T-cell (primary cell): ENCODE measurements around the gene FMO5. TPM values are rescaled to one million over a fixed set of nuclear protein-coding genes. Genes with fewer than 3 reads are reported as not detected.
A peak's percentile ranks its signal among the peaks of the same experiment; 100 is the strongest.

Experiments
- ATAC-seq, 4 experiments: fragments of 200-7000 bp in 3 of 4; fragments of 150-1000 bp in 1 of 4; cut with Tn5 transposase; replicated peaks in 1 of 4; 1 replicate in 3 of 4; 2 replicates in 1 of 4; pipeline ENCODE4 v1.10.0; 2021; ENCODE audit warnings: moderate library complexity in 3 of 4, mild to moderate bottlenecking in 2 of 4, moderate number of reproducible peaks in 1 of 4
- CTCF ChIA-PET, 2 donors: fragments of 300-600 bp; sonication (Branson Sonifier 250); formaldehyde crosslinking; loops; one replicate each; lab custom pipeline; 2022; ENCODE audit warnings: antibody characterized with exemption in 2 of 2; lab: Charles Lee
- POLR2A ChIA-PET, 2 donors: fragments of 300-600 bp; sonication (Branson Sonifier 250); formaldehyde crosslinking; loops; one replicate each; lab custom pipeline; 2022; ENCODE audit warnings: antibody characterized with exemption in 2 of 2; lab: Charles Lee
- DNase-seq, 35 experiments: peaks; one replicate each; pipeline versions ENCODE4 v3.0.0 to v3.0.0-alpha.2; 2013 to 2023
- H3K27ac ChIP-seq: one replicate; pipeline ENCODE4 v1.5.1; 2013; ENCODE audit warnings: low read length
- H3K27me3 ChIP-seq, 2 experiments: replicated peaks in 1 of 2; 1 replicate in 1 of 2; 2 replicates in 1 of 2; pipeline versions ENCODE4 v1.6.1 to v1.7.0; 2013; ENCODE audit warnings: low read length in 1 of 2, mixed read lengths in 1 of 2; ENCODE audit not compliant: control insufficient read depth in 2 of 2, insufficient read depth in 2 of 2; ENCODE audit errors: extremely low read depth in 1 of 2
- H3K36me3 ChIP-seq, 2 donors: 1 replicate in 1 of 2; 2 replicates in 1 of 2; pipeline versions ENCODE4 v1.6.1 to v1.7.0; 2013; ENCODE audit warnings: low read length in 1 of 2; ENCODE audit not compliant: control insufficient read depth in 2 of 2, insufficient read depth in 1 of 2; ENCODE audit errors: extremely low read depth in 1 of 2
- H3K4me1 ChIP-seq, 2 experiments: 1 replicate in 1 of 2; 2 replicates in 1 of 2; pipeline versions ENCODE4 v1.6.1 to v1.7.0; 2013; ENCODE audit warnings: low read length in 2 of 2, mixed read lengths in 1 of 2; ENCODE audit not compliant: insufficient read depth in 2 of 2, control insufficient read depth in 1 of 2; ENCODE audit errors: extremely low read depth in 1 of 2
- H3K4me3 ChIP-seq, 2 donors: 1 replicate in 1 of 2; 2 replicates in 1 of 2; pipeline versions ENCODE4 v1.5.1 to v1.7.0; 2013; ENCODE audit warnings: mild to moderate bottlenecking in 2 of 2, low read length in 1 of 2, moderate library complexity in 1 of 2; ENCODE audit not compliant: control insufficient read depth in 1 of 2; ENCODE audit errors: extremely low read depth in 1 of 2
- H3K9me3 ChIP-seq: 2 replicates; pipeline ENCODE4 v1.7.0; 2013
- H3K27ac Mint-ChIP-seq, 2 donors: one replicate each; pipeline ENCODE4 v1.8.0; 2020 to 2021; ENCODE audit warnings: mild to moderate bottlenecking in 2 of 2, mixed read lengths in 2 of 2
- H3K27me3 Mint-ChIP-seq, 2 donors: one replicate each; pipeline ENCODE4 v1.8.0; 2021 to 2022; ENCODE audit warnings: mixed read lengths in 2 of 2
- H3K36me3 Mint-ChIP-seq: one replicate; pipeline ENCODE4 v1.8.0; 2021; ENCODE audit warnings: mixed read lengths
- H3K4me1 Mint-ChIP-seq, 3 donors: one replicate each; pipeline ENCODE4 v1.8.0; 2020 to 2022; ENCODE audit warnings: mixed read lengths in 3 of 3, mild to moderate bottlenecking in 1 of 3
- H3K4me3 Mint-ChIP-seq, 3 donors: one replicate each; pipeline ENCODE4 v1.8.0; 2020 to 2022; ENCODE audit warnings: mild to moderate bottlenecking in 3 of 3, mixed read lengths in 3 of 3, moderate library complexity in 3 of 3
- H3K9me3 Mint-ChIP-seq, 3 donors: one replicate each; pipeline ENCODE4 v1.8.0; 2020 to 2022; ENCODE audit warnings: mixed read lengths in 3 of 3
- WGBS: methylation state at CpG from one replicate; pipeline ENCODE4 v1.1.5; 2013; ENCODE audit warnings: missing lambda C conversion rate; ENCODE audit not compliant: insufficient coverage; 5-methylcytosine and 5-hydroxymethylcytosine counted together
- total RNA-seq, 35 experiments: library from RNA in 6 of 35; stranded (reverse) in 6 of 35; fragments of 120-200 nt in 1 of 35; gene quantifications; one replicate each; pipeline versions ENCODE4 v1.2.1 to v1.2.4 and lab custom pipeline; 2013 to 2026

The FMO5 gene
- total RNA-seq, 5 donors from 2014 or later (not counting 1 experiment from before 2014, with no cell fraction given), result 0.23 to 1.4 (median 0.95) TPM

DNA sequence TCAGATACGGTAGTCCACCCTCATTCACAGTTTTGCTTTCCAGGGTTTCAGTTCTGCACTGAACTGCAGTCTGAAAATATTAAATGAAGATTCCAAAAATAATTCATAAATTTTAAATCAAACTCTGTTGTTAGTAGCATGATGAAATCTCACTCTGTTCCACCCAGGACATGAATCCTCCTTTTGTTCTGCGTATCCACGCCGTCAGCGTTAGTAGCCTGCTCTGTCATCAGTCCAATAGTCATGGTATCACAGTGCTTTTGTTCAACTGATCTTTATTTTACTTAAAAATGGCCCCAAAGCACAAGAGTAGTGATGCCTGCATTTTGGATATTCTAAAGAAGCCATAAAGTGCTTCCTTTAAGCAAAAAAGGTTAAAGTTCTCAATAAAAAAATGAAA lies 41.2 kb upstream of the FMO5 start:
- ATAC-seq, result no peak
- H3K4me3 ChIP-seq, result no peak overlapping the region
- POLR2A ChIA-PET, result no interaction called here
- no peaks in the 10 kb centered on the region for H3K27me3 ChIP-seq
- H3K4me1 Mint-ChIP-seq, result no peaks in the 10 kb centered on the region
- H3K4me1 ChIP-seq, result no peaks in the 10 kb centered on the region
- H3K27ac ChIP-seq, result no peak overlapping the region
- peaks cover 74% of the 10 kb centered on the region for H3K36me3 Mint-ChIP-seq
- DNase-seq, result no peak
- H3K9me3 ChIP-seq, result no peaks in the 10 kb centered on the region
- peaks cover 4 to 62% of the 10 kb centered on the region in 2 donors for H3K36me3 ChIP-seq
- H3K27me3 Mint-ChIP-seq, result no peaks in the 10 kb centered on the region
- no peak overlapping the region for H3K27ac Mint-ChIP-seq
- CTCF ChIA-PET, result no interaction called here
- H3K9me3 Mint-ChIP-seq, result no peaks in the 10 kb centered on the region
- 95% methylated on average over 4 of the region's 5 CpGs for WGBS
- no peak overlapping the region for H3K4me3 Mint-ChIP-seq

GRCh38 chr1:147264158-147264768 lies 39.1 kb upstream of the FMO5 start:
- Mint-ChIP-seq H3K9me3 (no peaks in the 10 kb centered on the region), H3K27me3 (no peaks in the 10 kb centered on the region), H3K36me3 (peaks cover 83% of the 10 kb centered on the region), H3K4me1 (no peaks in the 10 kb centered on the region), H3K4me3 (no peak overlapping the region), H3K27ac (no peak overlapping the region)
- 100% methylated on average over 1 of the region's 3 CpGs for WGBS
- CTCF ChIA-PET, result no interaction called here
- Histone ChIP-seq H3K27me3 (no peaks in the 10 kb centered on the region), H3K4me1 (no peaks in the 10 kb centered on the region), H3K27ac (no peak overlapping the region), H3K9me3 (no peaks in the 10 kb centered on the region), H3K36me3 (peaks cover 4 to 69% of the 10 kb centered on the region in 2 donors), H3K4me3 (no peak overlapping the region)
- ATAC-seq, result no peak
- DNase-seq, result no peak
- POLR2A ChIA-PET, result no interaction called here

DNA sequence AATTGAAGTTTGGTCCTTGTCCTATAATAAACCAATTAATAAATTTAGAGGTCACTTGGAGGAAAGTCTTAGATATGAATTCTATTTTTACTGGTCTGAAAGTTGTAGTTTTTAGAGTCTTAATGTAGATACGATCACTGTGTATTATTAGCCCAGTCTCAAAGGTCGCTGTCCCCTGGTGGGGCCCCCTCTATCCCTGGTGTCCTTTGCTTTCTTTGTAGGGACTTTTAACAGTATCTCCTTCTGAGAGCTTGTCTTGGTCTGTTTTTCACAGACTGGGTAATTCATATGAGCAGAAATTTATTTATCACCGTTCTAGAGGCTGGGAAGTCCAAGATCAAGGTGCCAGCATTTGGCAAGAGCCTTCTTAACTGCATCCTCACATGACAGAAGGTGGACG lies 35.8 kb upstream of the FMO5 start:
- H3K4me3 Mint-ChIP-seq, result no peak overlapping the region
- ChIA-PET POLR2A (no interaction called here), CTCF (no interaction called here)
- H3K27ac Mint-ChIP-seq, result no peak overlapping the region
- H3K4me1 Mint-ChIP-seq, result no peaks in the 10 kb centered on the region
- peaks cover 0 to 51% of the 10 kb centered on the region in 2 donors for H3K36me3 ChIP-seq
- ATAC-seq, result no peak
- peaks cover 67% of the 10 kb centered on the region for H3K36me3 Mint-ChIP-seq
- 100% methylated on average over 2 of the region's 4 CpGs for WGBS
- H3K4me1 ChIP-seq, result no peaks in the 10 kb centered on the region
- H3K27me3 ChIP-seq, result no peaks in the 10 kb centered on the region
- no peaks in the 10 kb centered on the region for H3K9me3 Mint-ChIP-seq
- DNase-seq, result no peak
- H3K9me3 ChIP-seq, result no peaks in the 10 kb centered on the region
- no peaks in the 10 kb centered on the region for H3K27me3 Mint-ChIP-seq
- no peak overlapping the region for H3K4me3 ChIP-seq
- H3K27ac ChIP-seq, result no peak overlapping the region

DNA sequence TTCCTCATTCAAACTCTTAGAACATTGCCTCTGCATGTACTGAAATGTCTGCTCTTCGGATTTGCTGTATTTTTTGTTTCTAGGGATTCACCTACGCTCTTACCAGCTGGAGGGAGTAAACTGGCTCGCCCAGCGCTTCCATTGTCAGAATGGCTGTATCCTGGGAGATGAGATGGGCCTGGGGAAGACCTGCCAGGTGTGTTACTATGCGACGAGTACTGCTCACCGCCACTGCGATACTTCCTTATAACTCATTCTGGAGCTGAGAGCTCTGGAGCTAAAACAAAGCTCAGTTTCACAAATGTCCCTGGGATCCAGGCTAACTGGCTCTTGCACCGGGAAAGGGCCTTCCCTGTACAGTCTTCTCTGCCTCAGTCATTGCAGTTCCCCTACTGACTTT lies 27.4 kb upstream of the FMO5 start:
- CTCF ChIA-PET, result no interaction called here
- Mint-ChIP-seq H3K27me3 (no peaks in the 10 kb centered on the region), H3K4me1 (peaks cover 18 to 43% (median 28%) of the 10 kb centered on the region in 3 donors), H3K27ac (no peak overlapping the region), H3K4me3 (no peak overlapping the region), H3K9me3 (no peaks in the 10 kb centered on the region), H3K36me3 (peaks cover 33% of the 10 kb centered on the region)
- no peaks in the 10 kb centered on the region for H3K9me3 ChIP-seq
- 99% methylated on average over 9 of the region's 9 CpGs for WGBS
- POLR2A ChIA-PET, result no interaction called here
- H3K4me1 ChIP-seq, result peaks cover 0 to 5% of the 10 kb centered on the region in 2 experiments
- no peak overlapping the region for H3K4me3 ChIP-seq
- peaks cover 3% of the 10 kb centered on the region in 2 donors for H3K36me3 ChIP-seq
- DNase-seq (no peak), ATAC-seq (no peak)
- H3K27ac ChIP-seq, result no peak overlapping the region
- no peaks in the 10 kb centered on the region for H3K27me3 ChIP-seq

- POLR2A ChIA-PET, result no interaction called here
- H3K4me1 ChIP-seq, result peaks cover 11% of the 10 kb centered on the region in 2 experiments
- H3K27ac ChIP-seq, result no peak overlapping the region
- ATAC-seq, result no peak
- peaks cover 4% of the 10 kb centered on the region for H3K36me3 Mint-ChIP-seq
- no peaks in the 10 kb centered on the region for H3K9me3 Mint-ChIP-seq
- H3K36me3 ChIP-seq, result no peaks in the 10 kb centered on the region
- H3K9me3 ChIP-seq, result no peaks in the 10 kb centered on the region
- DNase-seq, result no peak
- CTCF ChIA-PET, result interaction anchor here in 1 of 2 donors (0.7 kb wide), 1 partner anchor 12 kb away, joined by 3 read pairs; no protein-coding TSS in a partner anchor
- H3K27me3 ChIP-seq, result no peaks in the 10 kb centered on the region
- peaks cover 52 to 76% (median 63%) of the 10 kb centered on the region in 3 donors for H3K4me1 Mint-ChIP-seq
- no peaks in the 10 kb centered on the region for H3K27me3 Mint-ChIP-seq
- no peak overlapping the region for H3K4me3 ChIP-seq
- WGBS, result no CpG with 5 or more reads among the region's 4 CpGs
- H3K27ac Mint-ChIP-seq, result no peak overlapping the region
- H3K4me3 Mint-ChIP-seq, result peak overlapping the region in 1 of 3 donors; percentile 1
These were observed 22.6 kb upstream of the FMO5 start for GRCh38 chr1:147247656-147248238.

- DNase-seq (no peak), ATAC-seq (no peak)
- Histone ChIP-seq H3K9me3 (no peaks in the 10 kb centered on the region), H3K4me1 (peaks cover 11 to 14% of the 10 kb centered on the region in 2 experiments), H3K27me3 (no peaks in the 10 kb centered on the region), H3K27ac (no peak overlapping the region), H3K36me3 (no peaks in the 10 kb centered on the region), H3K4me3 (no peak overlapping the region)
- CTCF ChIA-PET, result no interaction called here
- Mint-ChIP-seq H3K9me3 (no peaks in the 10 kb centered on the region), H3K27ac (no peak overlapping the region), H3K4me3 (peak overlapping the region in 1 of 3 donors; percentile 1), H3K4me1 (peaks cover 55 to 76% (median 65%) of the 10 kb centered on the region in 3 donors), H3K36me3 (no peaks in the 10 kb centered on the region), H3K27me3 (no peaks in the 10 kb centered on the region)
- 25% methylated on average over 1 of the region's 2 CpGs for WGBS
- POLR2A ChIA-PET, result no interaction called here
These were observed 21.9 kb upstream of the FMO5 start for GRCh38 chr1:147246910-147247655.
